ENCODE data around the gene DRG2. TPM values are rescaled to one million over a fixed set of nuclear protein-coding genes. Genes with fewer than 3 reads are reported as not detected.

Gene DRG2
- total and polyA plus RNA-seq, 2 of the 13 experiments (the other 11 are each of a cell fraction or from before 2014, with no cell fraction given), result 20.1 to 26.6 TPM

- peak; percentile 59; the same call in 1 of the 2 replicates for TF ChIP-seq MNT (IDR thresholded peaks at IDR 0.05)
- TF ChIP-seq ATF6 (CRISPR knock-in tag; conservative IDR thresholded peaks at IDR 0.05), result 0 out of 2 replicates have a peak, but pooled peaks have one; percentile 71
- peak; percentile 88 for TF ChIP-seq ETV5 (CRISPR knock-in tag; IDR thresholded peaks at IDR 0.05; ENCODE audit: borderline replicate concordance)
- peak; percentile 86 for TF ChIP-seq TFDP2 (CRISPR knock-in tag; IDR thresholded peaks at IDR 0.05)
- no peak for TF ChIP-seq GPN1 (CRISPR knock-in tag; IDR thresholded peaks at IDR 0.05; ENCODE audit: borderline replicate concordance)
- TF ChIP-seq MAZ (IDR thresholded peaks at IDR 0.05; ENCODE audit: borderline replicate concordance, low read depth, low read length), result peak; percentile 90
- peak; percentile 94 for TF ChIP-seq MAZ (CRISPR knock-in tag; IDR thresholded peaks at IDR 0.05; ENCODE audit: low read depth)
- no peak; the same call in 1 of the 2 replicates for TF ChIP-seq TCF7 (IDR thresholded peaks at IDR 0.05; ENCODE audit: low read depth)
- peak; percentile 93 for TF ChIP-seq ZNF503 (CRISPR knock-in tag; IDR thresholded peaks at IDR 0.05)
- TF ChIP-seq SSRP1 (CRISPR knock-in tag; IDR thresholded peaks at IDR 0.05), result peak; percentile 94
- no peak for TF ChIP-seq TERF1 (CRISPR knock-in tag; IDR thresholded peaks at IDR 0.05)
- TF ChIP-seq ZNF773 (CRISPR knock-in tag; IDR thresholded peaks at IDR 0.05; ENCODE audit: borderline replicate concordance), result no peak
- peak; percentile 86 for TF ChIP-seq ZNF275 (CRISPR knock-in tag; IDR thresholded peaks at IDR 0.05; ENCODE audit: borderline replicate concordance)
- TF ChIP-seq POLR2A (IDR thresholded peaks at IDR 0.05; ENCODE audit: insufficient read depth in 1 of 2, low read depth in 2 of 2, low read length in 2 of 2), result peak; percentile 29 to 76; a peak in 2 of 4 replicates
- TF ChIP-seq ZNF816 (CRISPR knock-in tag; IDR thresholded peaks at IDR 0.05; ENCODE audit: borderline replicate concordance), result no peak; the same call in 1 of the 2 replicates
- peak; percentile 96 for TF ChIP-seq DMAP1 (CRISPR knock-in tag; IDR thresholded peaks at IDR 0.05)
- peak; percentile 86 for TF ChIP-seq SP4 (CRISPR knock-in tag; IDR thresholded peaks at IDR 0.05)
- TF ChIP-seq ZNF260 (CRISPR knock-in tag; IDR thresholded peaks at IDR 0.05; ENCODE audit: borderline replicate concordance, low read depth), result no peak
These were observed at the start of gene DRG2 (continued) for GRCh38 chr17:18087610-18088491.

Measured in HepG2 (cell line).